Prostate gland (tissue), 2 donors: Measurements from ENCODE around the gene SMIM20. TPM values are rescaled to one million over a fixed set of nuclear protein-coding genes. Genes with fewer than 3 reads are reported as not detected.
"Not testable (repeated sequence)": the region's sequence is repeated elsewhere in the genome, so short reads cannot be mapped to it uniquely, and the experiment has no call there.

Experiments
- DNase-seq: peaks from one replicate; pipeline ENCODE4 v3.0.0-alpha.2; 2019; ENCODE audit warnings: low spot score
- H3K27ac ChIP-seq, 2 donors: fragments of 200-600 bp; sonication (generic); 2 replicates each; pipeline ENCODE4 v1.5.1; 2017 to 2019
- H3K27me3 ChIP-seq: fragments of 200-600 bp; sonication (generic); replicated peaks from 2 replicates; pipeline ENCODE4 v1.5.1; 2019; ENCODE audit not compliant: insufficient read depth
- H3K36me3 ChIP-seq, 2 donors: fragments of 200-600 bp; sonication (generic); 1 replicate in 1 of 2; 2 replicates in 1 of 2; pipeline versions ENCODE4 v1.5.1 to v1.8.1; 2017 to 2019
- H3K4me1 ChIP-seq: fragments of 200-600 bp; sonication (generic); replicated peaks from 2 replicates; pipeline ENCODE4 v1.5.1; 2019
- H3K4me3 ChIP-seq, 2 donors: fragments of 200-600 bp; sonication (generic); 2 replicates each; pipeline ENCODE4 v1.5.1; 2017 to 2019
- H3K9me3 ChIP-seq: fragments of 200-600 bp; sonication (generic); 2 replicates; pipeline ENCODE4 v1.5.1; 2017
- POLR2A ChIP-seq: fragments of 450-650 bp; IDR thresholded peaks from one replicate; pipeline ENCODE4 v1.6.1; 2016; ENCODE audit warnings: antibody characterized with exemption, mild to moderate bottlenecking
- POLR2AphosphoS5 ChIP-seq: sonication (generic); formaldehyde crosslinking; IDR thresholded peaks from one replicate; pipeline ENCODE4 v1.6.1; 2017; ENCODE audit warnings: antibody characterized with exemption
- WGBS: methylation state at CpG from one replicate; pipeline ENCODE4 v1.1.5; 2018; 5-methylcytosine and 5-hydroxymethylcytosine counted together
- intact Hi-C: fragments of 100-400 bp; cut with DNase I; formaldehyde crosslinking; loops from one replicate; pipeline ENCODE4 v1.14.2; 2022
- total RNA-seq, 2 donors: library from RNA; depleted of rRNA; stranded (reverse); fragments of >200 nt; gene quantifications; one replicate each; pipeline ENCODE4 v1.1.0, GENCODE V29; 2016
- TF ChIP-seq, protein P1 (sequence below), 4 experiments: fragments of 200-600 bp in 2 of 4; fragments of 450-650 bp in 2 of 4; sonication (generic) in 2 of 4; IDR thresholded peaks; 1 replicate in 3 of 4; 2 replicates in 1 of 4; pipeline ENCODE4 v1.5.1; 2016 to 2019; ENCODE audit warnings: antibody characterized with exemption in 4 of 4, mild to moderate bottlenecking in 2 of 4, moderate library complexity in 2 of 4

SMIM20 gene
- total RNA-seq, 2 donors from 2014 or later: 34.7 to 35.7 TPM

DNA sequence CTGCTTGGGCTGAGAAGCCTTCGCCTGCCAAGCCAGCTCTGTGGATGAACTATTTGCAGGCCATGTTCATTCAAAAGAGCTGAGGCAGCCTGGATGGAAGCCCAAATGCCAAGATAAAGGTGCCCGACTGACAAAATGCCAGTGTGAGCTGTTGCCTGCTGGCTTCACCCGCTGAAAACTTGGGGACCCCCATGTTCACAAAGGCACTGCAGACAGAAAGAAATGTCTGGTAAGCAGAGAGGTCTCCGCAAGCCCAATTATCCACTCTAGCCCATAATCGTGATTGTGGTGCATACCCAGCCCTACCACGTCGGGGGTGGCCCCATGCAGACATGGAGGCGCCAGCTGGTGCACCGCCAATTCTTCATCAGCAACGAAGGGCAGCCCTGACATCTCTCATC is 13.0 kb upstream of the SMIM20 start:
- no peaks in the 10 kb centered on the region for H3K4me1 ChIP-seq
- no peak for DNase-seq
- no peaks in the 10 kb centered on the region for H3K36me3 ChIP-seq
- H3K27ac ChIP-seq: no peak overlapping the region
- H3K9me3 ChIP-seq: no peaks in the 10 kb centered on the region
- TF ChIP-seq POLR2AphosphoS5: no peak
- no peak for TF ChIP-seq POLR2A
- TF ChIP-seq, protein P1, sequence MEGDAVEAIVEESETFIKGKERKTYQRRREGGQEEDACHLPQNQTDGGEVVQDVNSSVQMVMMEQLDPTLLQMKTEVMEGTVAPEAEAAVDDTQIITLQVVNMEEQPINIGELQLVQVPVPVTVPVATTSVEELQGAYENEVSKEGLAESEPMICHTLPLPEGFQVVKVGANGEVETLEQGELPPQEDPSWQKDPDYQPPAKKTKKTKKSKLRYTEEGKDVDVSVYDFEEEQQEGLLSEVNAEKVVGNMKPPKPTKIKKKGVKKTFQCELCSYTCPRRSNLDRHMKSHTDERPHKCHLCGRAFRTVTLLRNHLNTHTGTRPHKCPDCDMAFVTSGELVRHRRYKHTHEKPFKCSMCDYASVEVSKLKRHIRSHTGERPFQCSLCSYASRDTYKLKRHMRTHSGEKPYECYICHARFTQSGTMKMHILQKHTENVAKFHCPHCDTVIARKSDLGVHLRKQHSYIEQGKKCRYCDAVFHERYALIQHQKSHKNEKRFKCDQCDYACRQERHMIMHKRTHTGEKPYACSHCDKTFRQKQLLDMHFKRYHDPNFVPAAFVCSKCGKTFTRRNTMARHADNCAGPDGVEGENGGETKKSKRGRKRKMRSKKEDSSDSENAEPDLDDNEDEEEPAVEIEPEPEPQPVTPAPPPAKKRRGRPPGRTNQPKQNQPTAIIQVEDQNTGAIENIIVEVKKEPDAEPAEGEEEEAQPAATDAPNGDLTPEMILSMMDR (IDR thresholded peaks at IDR 0.05): no peak
- no peak overlapping the region for H3K4me3 ChIP-seq
- H3K27me3 ChIP-seq: no peaks in the 10 kb centered on the region
- WGBS: 81% methylated on average over 10 of the region's 10 CpGs
- intact Hi-C loops: no loop called here

DNA sequence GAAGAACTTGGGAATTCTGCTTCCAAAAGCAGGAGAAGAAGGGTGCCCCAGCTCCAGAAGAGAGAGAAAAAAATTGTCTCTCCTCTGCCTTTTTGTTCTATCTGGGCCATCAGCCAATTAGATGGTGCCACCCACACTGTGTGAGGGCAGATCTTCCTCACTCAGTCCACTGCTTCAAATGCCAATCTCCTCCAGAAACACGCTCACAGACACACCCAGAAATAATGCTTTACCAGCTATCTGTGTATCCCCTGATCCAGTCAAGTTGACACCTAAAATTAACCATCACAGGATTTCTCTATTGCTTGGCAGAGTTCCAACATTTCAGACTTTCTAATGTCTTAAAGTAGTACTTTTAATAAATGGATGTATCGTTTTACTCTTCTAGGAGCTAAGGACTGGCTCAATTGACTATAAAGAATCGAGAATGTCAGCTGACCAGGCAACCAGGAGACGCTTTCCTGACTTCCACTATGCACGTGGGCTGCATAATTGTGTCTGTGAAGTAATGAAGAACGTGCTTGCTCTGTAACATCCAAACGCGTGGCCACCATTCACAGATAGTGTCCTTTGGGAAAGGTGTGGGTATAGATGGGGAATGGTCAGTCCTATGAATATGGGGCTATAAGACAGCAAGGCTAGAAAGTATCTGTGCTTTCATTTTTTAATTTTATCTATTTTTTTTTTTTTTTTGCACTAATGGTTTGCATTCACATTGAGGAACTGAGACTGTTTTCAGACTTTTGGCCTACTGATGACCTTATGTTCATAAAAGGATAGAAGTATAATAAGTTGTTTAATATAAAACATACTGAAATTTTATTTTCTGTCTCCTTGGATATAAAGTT is 9.9 kb upstream of the SMIM20 start:
- no peak overlapping the region for H3K27ac ChIP-seq
- H3K27me3 ChIP-seq: no peaks in the 10 kb centered on the region
- DNase-seq: no peak
- 77% methylated on average over 8 of the region's 8 CpGs for WGBS
- no peaks in the 10 kb centered on the region for H3K9me3 ChIP-seq
- no peaks in the 10 kb centered on the region for H3K36me3 ChIP-seq
- no peaks in the 10 kb centered on the region for H3K4me1 ChIP-seq
- TF ChIP-seq, protein P1 (IDR thresholded peaks at IDR 0.05): no peak
- TF ChIP-seq POLR2A (no peak), POLR2AphosphoS5 (no peak)
- no peak overlapping the region for H3K4me3 ChIP-seq
- intact Hi-C loops: no loop called here

DNA sequence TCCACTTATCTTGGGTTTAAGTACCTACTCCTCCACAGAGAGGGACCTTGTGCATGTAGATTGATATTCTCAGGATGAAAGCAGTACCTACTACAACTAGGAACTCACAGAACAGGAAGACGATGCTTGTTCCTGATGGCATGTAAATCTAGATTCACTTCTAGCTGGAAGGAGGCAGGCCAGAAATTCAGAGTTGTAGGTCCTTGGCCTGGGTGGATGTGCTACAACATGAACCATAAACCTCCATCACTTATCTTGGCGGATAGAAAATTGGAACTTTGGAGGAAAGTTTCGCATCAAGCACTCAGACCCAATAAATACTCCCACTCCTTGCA is 9.3 kb upstream of the SMIM20 start:
- no peak overlapping the region for H3K4me3 ChIP-seq
- intact Hi-C loops: no loop called here
- H3K9me3 ChIP-seq: no peaks in the 10 kb centered on the region
- H3K27me3 ChIP-seq: no peaks in the 10 kb centered on the region
- H3K27ac ChIP-seq: no peak overlapping the region
- H3K36me3 ChIP-seq: no peaks in the 10 kb centered on the region
- TF ChIP-seq, protein P1 (IDR thresholded peaks at IDR 0.05): no peak
- TF ChIP-seq POLR2AphosphoS5: no peak
- TF ChIP-seq POLR2A: no peak
- no peaks in the 10 kb centered on the region for H3K4me1 ChIP-seq
- WGBS: 95% methylated on average over 3 of the region's 3 CpGs
- no peak for DNase-seq

DNA sequence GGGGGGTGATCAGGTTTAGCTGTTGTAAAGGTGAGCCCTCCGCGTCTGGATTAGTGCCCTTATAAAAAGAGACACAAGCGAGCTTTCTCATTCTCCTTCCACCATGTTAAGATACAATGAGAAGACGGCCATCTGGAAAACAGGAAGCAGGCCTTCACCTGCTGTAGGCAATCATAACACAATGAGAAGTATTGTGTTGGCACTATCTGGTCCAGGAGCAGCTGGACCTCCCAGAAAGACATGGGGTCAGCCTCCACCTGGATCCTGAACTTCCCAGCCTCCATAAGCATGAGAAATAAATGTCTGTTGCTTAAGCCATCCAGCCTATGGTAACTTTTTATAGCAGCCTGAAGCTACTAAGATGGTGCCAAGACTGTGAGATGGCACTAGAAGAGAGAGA is 8.6 kb upstream of the SMIM20 start:
- WGBS: 95% methylated on average over 4 of the region's 4 CpGs
- intact Hi-C loops: no loop called here
- TF ChIP-seq, protein P1 (IDR thresholded peaks at IDR 0.05): no peak
- TF ChIP-seq POLR2AphosphoS5 (no peak), POLR2A (no peak)

DNA sequence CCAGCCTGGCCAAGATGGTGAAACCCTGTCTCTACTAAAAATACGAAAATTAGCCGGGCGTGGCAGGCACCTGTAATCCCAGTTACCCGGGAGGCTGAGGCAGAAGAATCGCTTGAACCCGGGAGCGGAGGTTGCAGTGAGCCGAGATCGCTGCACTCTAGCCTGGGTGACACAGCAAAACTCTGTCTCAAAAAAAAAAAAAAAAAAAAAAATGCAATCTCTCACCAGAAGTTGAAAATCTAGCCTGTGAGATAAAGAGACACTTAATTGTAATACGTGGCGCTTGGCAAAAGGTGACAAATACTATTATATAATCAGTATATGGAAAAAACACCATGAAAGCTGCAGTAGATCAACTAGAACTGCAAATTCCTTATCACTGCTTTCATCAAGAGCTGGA is 7.9 kb upstream of the SMIM20 start:
- H3K27ac ChIP-seq, H3K36me3 ChIP-seq, H3K4me3 ChIP-seq, H3K9me3 ChIP-seq, DNase-seq, intact Hi-C loops, H3K4me1 ChIP-seq, H3K27me3 ChIP-seq: not testable (repeated sequence)
- 94% methylated on average over 11 of the region's 11 CpGs for WGBS

More for the DNA sequence above, 8.6 kb upstream of the SMIM20 start:
- DNase-seq: no peak
- no peaks in the 10 kb centered on the region for H3K4me1 ChIP-seq
- no peaks in the 10 kb centered on the region for H3K36me3 ChIP-seq
- H3K27me3 ChIP-seq: no peaks in the 10 kb centered on the region
- H3K9me3 ChIP-seq: no peaks in the 10 kb centered on the region
- no peak overlapping the region for H3K4me3 ChIP-seq
- no peak overlapping the region for H3K27ac ChIP-seq
